Ovary (tissue), 9 donors: ENCODE measurements around the gene TMEM59L. TPM values are rescaled to one million over a fixed set of nuclear protein-coding genes. Genes with fewer than 3 reads are reported as not detected.
"Not testable (repeated sequence)": the region's sequence is repeated elsewhere in the genome, so short reads cannot be mapped to it uniquely, and the experiment has no call there.

Source experiments
- DNase-seq, 5 donors: peaks; one replicate each; pipeline ENCODE4 v3.0.0-alpha.2; 2019 to 2020
- H3K27ac ChIP-seq, 2 donors: fragments of 200-600 bp; one replicate each; pipeline versions ENCODE4 v1.5.1 to v1.8.0; 2019 to 2022
- H3K27me3 ChIP-seq: fragments of 200-600 bp; one replicate; pipeline ENCODE4 v1.8.0; 2022
- H3K36me3 ChIP-seq: fragments of 200-600 bp; sonication (generic); one replicate; pipeline ENCODE4 v1.5.1; 2019
- H3K4me1 ChIP-seq: one replicate; pipeline ENCODE4 v1.8.1; 2013; ENCODE audit warnings: mild to moderate bottlenecking, moderate library complexity; ENCODE audit not compliant: insufficient read depth
- H3K4me3 ChIP-seq: fragments of 200-600 bp; sonication (generic); one replicate; pipeline ENCODE4 v1.5.1; 2017
- H3K9me3 ChIP-seq, 2 donors: fragments of 200-600 bp in 1 of 2; sonication (generic) in 1 of 2; one replicate each; pipeline versions ENCODE4 v1.5.1 to v1.8.1; 2013 to 2019; ENCODE audit warnings: mild to moderate bottlenecking in 1 of 2, moderate library complexity in 1 of 2
- EP300 ChIP-seq: sonication (generic); formaldehyde crosslinking; IDR thresholded peaks from one replicate; pipeline ENCODE4 v1.6.1; 2017; ENCODE audit warnings: antibody characterized with exemption
- POLR2A ChIP-seq: fragments of 450-650 bp; IDR thresholded peaks from one replicate; pipeline ENCODE4 v1.6.1; 2017; ENCODE audit warnings: antibody characterized with exemption, mild to moderate bottlenecking, moderate library complexity
- WGBS, 3 donors: extraction: QIAGEN DNeasy Blood & Tissue Kit in 1 of 3; methylation state at CpG; one replicate each; pipeline versions ENCODE4 v1.1.5 to v1.1.7; 2013 to 2017; 5-methylcytosine and 5-hydroxymethylcytosine counted together
- intact Hi-C, 4 donors: fragments of 100-400 bp; cut with DNase I; formaldehyde crosslinking; loops; one replicate each; pipeline versions ENCODE4 v1.11.0 to v1.15.1; 2022 to 2023
- polyA plus RNA-seq, 2 donors: library from polyadenylated mRNA; stranded (reverse); fragments of 200-250 nt in 1 of 2; fragments of 350-450 nt in 1 of 2; fragmentation: Illumina TruSeq in 1 of 2; extraction: RNeasy Lipid Tissue Mini Kit (QIAGEN cat#74804) in 1 of 2; gene quantifications; one replicate each; pipeline ENCODE4 v1.2.3, GENCODE V29; 2013 to 2014
- total RNA-seq, 7 donors: library from RNA; depleted of rRNA in 2 of 7; stranded (reverse); fragments of >200 nt in 2 of 7; fragmentation: NEBNext Ultra II Directional in 3 of 7; extraction: Animal tissue kit (Norgen Biotek cat#: 25700) in 3 of 7; gene quantifications; one replicate each; pipeline versions ENCODE4 v1.1.0 to v1.2.4, GENCODE V29; 2016 to 2023
- TF ChIP-seq, protein P1 (sequence below), 3 donors: fragments of 450-650 bp in 2 of 3; fragments of 200-600 bp in 1 of 3; IDR thresholded peaks; one replicate each; pipeline versions ENCODE4 v1.5.1 to v1.8.0; 2016 to 2022; ENCODE audit warnings: antibody characterized with exemption in 3 of 3, mild to moderate bottlenecking in 1 of 3
- donor health status: DM: no; HTN: no; CAD: no; lungs with moderate emphysema.
- donor health status: DM: no; HTN: no; CAD: no.
- donor health status: Bipolar disorder and iron deficiency.
- donor health status: DM: yes; HTN: yes; CAD: no.
- donor health status: DM: no; HTN: no; CAD: no.
- donor health status: DM: yes; HTN: yes; CAD: no.

TMEM59L gene
- total and polyA plus RNA-seq, 9 donors: 0.20 to 0.53 (median 0.51) TPM; not detected in 4

- WGBS, 3 donors: 3 to 11% (median 3%) methylated on average over 21 of the region's 21 CpGs
- intact Hi-C loops: loop anchor here in 3 of 4 donors (5.0 to 10.0 kb wide), 4 partner anchors 78 to 258 kb away; partner anchors contain the start of gene CRTC1 (in 1 of the 3)
- H3K27ac ChIP-seq: no peak overlapping the region
- no peaks in the 10 kb centered on the region for H3K9me3 ChIP-seq
- peak in 4 of 5 donors; percentile 45 to 75 (median 60) for DNase-seq
- peaks cover 2% of the 10 kb centered on the region for H3K4me1 ChIP-seq
- H3K27me3 ChIP-seq: no peaks in the 10 kb centered on the region
- H3K36me3 ChIP-seq: no peaks in the 10 kb centered on the region
- no peak overlapping the region for H3K4me3 ChIP-seq
- TF ChIP-seq, protein P1, sequence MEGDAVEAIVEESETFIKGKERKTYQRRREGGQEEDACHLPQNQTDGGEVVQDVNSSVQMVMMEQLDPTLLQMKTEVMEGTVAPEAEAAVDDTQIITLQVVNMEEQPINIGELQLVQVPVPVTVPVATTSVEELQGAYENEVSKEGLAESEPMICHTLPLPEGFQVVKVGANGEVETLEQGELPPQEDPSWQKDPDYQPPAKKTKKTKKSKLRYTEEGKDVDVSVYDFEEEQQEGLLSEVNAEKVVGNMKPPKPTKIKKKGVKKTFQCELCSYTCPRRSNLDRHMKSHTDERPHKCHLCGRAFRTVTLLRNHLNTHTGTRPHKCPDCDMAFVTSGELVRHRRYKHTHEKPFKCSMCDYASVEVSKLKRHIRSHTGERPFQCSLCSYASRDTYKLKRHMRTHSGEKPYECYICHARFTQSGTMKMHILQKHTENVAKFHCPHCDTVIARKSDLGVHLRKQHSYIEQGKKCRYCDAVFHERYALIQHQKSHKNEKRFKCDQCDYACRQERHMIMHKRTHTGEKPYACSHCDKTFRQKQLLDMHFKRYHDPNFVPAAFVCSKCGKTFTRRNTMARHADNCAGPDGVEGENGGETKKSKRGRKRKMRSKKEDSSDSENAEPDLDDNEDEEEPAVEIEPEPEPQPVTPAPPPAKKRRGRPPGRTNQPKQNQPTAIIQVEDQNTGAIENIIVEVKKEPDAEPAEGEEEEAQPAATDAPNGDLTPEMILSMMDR (IDR thresholded peaks at IDR 0.05): no peak
- peak; percentile 10 for TF ChIP-seq POLR2A
- TF ChIP-seq EP300: no peak
These were observed 15.9 kb upstream of the TMEM59L start for GRCh38 chr19:18596752-18597157.

GRCh38 chr19:18597809-18598660 is 14.6 kb upstream of the TMEM59L start:
- WGBS, 3 donors: 25 to 32% (median 27%) methylated on average over 25 of the region's 25 CpGs
- Histone ChIP-seq H3K36me3 (no peaks in the 10 kb centered on the region), H3K27ac (no peak overlapping the region), H3K4me3 (no peak overlapping the region), H3K9me3 (no peaks in the 10 kb centered on the region), H3K27me3 (no peaks in the 10 kb centered on the region), H3K4me1 (peaks cover 2% of the 10 kb centered on the region)
- intact Hi-C loops: loop anchor here in 3 of 4 donors (5.0 to 10.0 kb wide), 4 partner anchors 77 to 257 kb away; partner anchors contain the start of gene CRTC1 (in 1 of the 3)
- no peak for DNase-seq
- TF ChIP-seq POLR2A (no peak), EP300 (no peak)
- TF ChIP-seq, protein P1 (IDR thresholded peaks at IDR 0.05): no peak

GRCh38 chr19:18599485-18599884 is 13.2 kb upstream of the TMEM59L start:
- peaks cover 2% of the 10 kb centered on the region for H3K27me3 ChIP-seq

GRCh38 chr19:18600692-18601397 is 11.8 kb upstream of the TMEM59L start:
- 86 to 92% (median 90%) methylated on average over 15 of the region's 15 CpGs for WGBS, 3 donors
- H3K4me1 ChIP-seq, H3K9me3 ChIP-seq, H3K27me3 ChIP-seq, H3K36me3 ChIP-seq, DNase-seq, H3K27ac ChIP-seq, intact Hi-C loops, H3K4me3 ChIP-seq: not testable (repeated sequence)

More at GRCh38 chr19:18599485-18599884, 13.2 kb upstream of the TMEM59L start:
- no peak for TF ChIP-seq POLR2A
- TF ChIP-seq EP300: no peak
- TF ChIP-seq, protein P1 (IDR thresholded peaks at IDR 0.05): no peak
- DNase-seq: no peak
- Histone ChIP-seq H3K27ac (no peak overlapping the region), H3K36me3 (no peaks in the 10 kb centered on the region), H3K9me3 (no peaks in the 10 kb centered on the region), H3K4me1 (no peaks in the 10 kb centered on the region), H3K4me3 (no peak overlapping the region)
- 81 to 83% (median 82%) methylated on average over 16 to 20 of the region's 20 CpGs for WGBS, 3 donors
- intact Hi-C loops: loop anchor here in 3 of 4 donors (5.0 to 10.0 kb wide), 4 partner anchors 75 to 255 kb away; partner anchors contain the start of gene CRTC1 (in 1 of the 3)
